Ascending aorta (tissue), 2 donors: Measurements from ENCODE around the gene C19orf67. TPM values are rescaled to one million over a fixed set of nuclear protein-coding genes. Genes with fewer than 3 reads are reported as not detected.

Experiments
- DNase-seq, 2 donors: peaks; one replicate each; pipeline ENCODE4 v3.0.0-alpha.2; 2019; ENCODE audit warnings: low spot score in 2 of 2
- H3K27ac ChIP-seq, 2 donors: fragments of 200-600 bp; sonication (generic); one replicate each; pipeline ENCODE4 v1.5.1; 2016 to 2017; ENCODE audit warnings: mild to moderate bottlenecking in 1 of 2
- H3K27me3 ChIP-seq: fragments of 200-600 bp; sonication (generic); one replicate; pipeline ENCODE4 v1.5.1; 2017
- H3K36me3 ChIP-seq, 2 donors: fragments of 200-600 bp; sonication (generic); one replicate each; pipeline ENCODE4 v1.5.1; 2016
- H3K4me1 ChIP-seq, 2 donors: fragments of 200-600 bp; sonication (generic); one replicate each; pipeline ENCODE4 v1.5.1; 2016 to 2017; ENCODE audit warnings: mild to moderate bottlenecking in 1 of 2
- H3K4me3 ChIP-seq, 2 donors: fragments of 200-600 bp; sonication (generic); one replicate each; pipeline ENCODE4 v1.5.1; 2016 to 2017; ENCODE audit warnings: mild to moderate bottlenecking in 1 of 2
- H3K9me3 ChIP-seq, 2 donors: fragments of 200-600 bp; sonication (generic); one replicate each; pipeline ENCODE4 v1.5.1; 2016
- intact Hi-C: fragments of 100-400 bp; cut with DNase I; formaldehyde crosslinking; loops from one replicate; pipeline ENCODE4 v1.15.1; 2023
- total RNA-seq: library from RNA; depleted of rRNA; stranded (reverse); fragments of >200 nt; gene quantifications from one replicate; pipeline ENCODE4 v1.1.0, GENCODE V29; 2016
- TF ChIP-seq, protein P1 (sequence below), 3 experiments: fragments of 200-600 bp in 2 of 3; fragments of 450-650 bp in 1 of 3; sonication (generic) in 2 of 3; IDR thresholded peaks; one replicate each; pipeline ENCODE4 v1.5.1; 2016 to 2019; ENCODE audit warnings: antibody characterized with exemption in 3 of 3, mild to moderate bottlenecking in 1 of 3, moderate library complexity in 1 of 3

Gene C19orf67
- total RNA-seq, 1 donor from 2014 or later: not detected

GRCh38 chr19:14093117-14093823 lies 7.7 kb upstream of the C19orf67 start:
- H3K4me1 ChIP-seq: peaks cover 3 to 9% of the 10 kb centered on the region in 2 donors
- no peak overlapping the region for H3K4me3 ChIP-seq
- H3K9me3 ChIP-seq: peaks cover 5 to 7% of the 10 kb centered on the region in 2 donors
- TF ChIP-seq, protein P1, sequence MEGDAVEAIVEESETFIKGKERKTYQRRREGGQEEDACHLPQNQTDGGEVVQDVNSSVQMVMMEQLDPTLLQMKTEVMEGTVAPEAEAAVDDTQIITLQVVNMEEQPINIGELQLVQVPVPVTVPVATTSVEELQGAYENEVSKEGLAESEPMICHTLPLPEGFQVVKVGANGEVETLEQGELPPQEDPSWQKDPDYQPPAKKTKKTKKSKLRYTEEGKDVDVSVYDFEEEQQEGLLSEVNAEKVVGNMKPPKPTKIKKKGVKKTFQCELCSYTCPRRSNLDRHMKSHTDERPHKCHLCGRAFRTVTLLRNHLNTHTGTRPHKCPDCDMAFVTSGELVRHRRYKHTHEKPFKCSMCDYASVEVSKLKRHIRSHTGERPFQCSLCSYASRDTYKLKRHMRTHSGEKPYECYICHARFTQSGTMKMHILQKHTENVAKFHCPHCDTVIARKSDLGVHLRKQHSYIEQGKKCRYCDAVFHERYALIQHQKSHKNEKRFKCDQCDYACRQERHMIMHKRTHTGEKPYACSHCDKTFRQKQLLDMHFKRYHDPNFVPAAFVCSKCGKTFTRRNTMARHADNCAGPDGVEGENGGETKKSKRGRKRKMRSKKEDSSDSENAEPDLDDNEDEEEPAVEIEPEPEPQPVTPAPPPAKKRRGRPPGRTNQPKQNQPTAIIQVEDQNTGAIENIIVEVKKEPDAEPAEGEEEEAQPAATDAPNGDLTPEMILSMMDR (IDR thresholded peaks at IDR 0.05): no peak
- peaks cover 29 to 31% of the 10 kb centered on the region in 2 donors for H3K36me3 ChIP-seq
- DNase-seq: no peak
- intact Hi-C loops: no loop called here
- no peak overlapping the region for H3K27ac ChIP-seq
- no peaks in the 10 kb centered on the region for H3K27me3 ChIP-seq

DNA sequence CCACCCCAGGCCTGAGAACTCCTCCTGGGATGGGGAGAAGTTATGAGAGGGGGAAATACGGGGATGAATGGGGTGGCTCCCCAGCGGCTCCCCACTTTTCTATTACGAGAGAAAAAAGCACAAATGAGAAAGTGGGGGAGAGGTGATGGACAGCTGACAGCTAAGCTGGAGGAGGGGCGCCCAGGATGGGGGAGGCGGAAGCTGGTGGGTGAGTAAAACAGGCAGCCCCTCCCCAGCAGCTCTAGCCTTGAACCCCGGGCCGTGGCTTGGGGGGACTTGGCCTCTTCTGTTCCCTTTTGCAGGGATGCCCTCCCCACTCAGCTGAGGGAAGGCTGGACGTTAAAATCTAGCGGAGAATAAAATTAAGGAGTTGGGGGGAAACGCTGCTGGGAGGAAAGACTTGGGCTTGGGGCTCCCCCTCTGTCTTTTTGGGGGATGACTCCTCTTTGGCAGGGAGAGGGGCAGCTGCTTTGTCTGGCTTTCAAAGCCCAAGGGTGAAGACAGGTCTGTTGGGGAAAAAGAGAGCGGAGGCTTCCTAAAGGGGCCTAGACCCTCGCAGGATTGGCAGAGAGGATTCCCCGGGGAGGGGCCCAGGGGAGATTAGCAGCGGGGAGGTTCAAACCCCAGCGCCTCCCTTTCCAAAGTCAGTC lies 6.4 kb upstream of the C19orf67 start:
- H3K4me1 ChIP-seq: peaks cover 3 to 9% of the 10 kb centered on the region in 2 donors
- peaks cover 18 to 22% of the 10 kb centered on the region in 2 donors for H3K36me3 ChIP-seq
- TF ChIP-seq, protein P1 (IDR thresholded peaks at IDR 0.05): no peak
- peaks cover 5 to 7% of the 10 kb centered on the region in 2 donors for H3K9me3 ChIP-seq
- intact Hi-C loops: loop anchor here (1.0 to 2.0 kb wide), 3 partner anchors 15 to 44 kb away; partner anchors contain the start of gene ASF1B
- no peaks in the 10 kb centered on the region for H3K27me3 ChIP-seq
- peak overlapping the region; percentile 92 to 94 for H3K27ac ChIP-seq
- peak overlapping the region; percentile 80 to 90 for H3K4me3 ChIP-seq
- no peak for DNase-seq

GRCh38 chr19:14091081-14091812 lies 5.7 kb upstream of the C19orf67 start:
- peak in 1 of 2 donors; percentile 77 for DNase-seq
- intact Hi-C loops: loop anchor here (1.0 to 2.0 kb wide), 3 partner anchors 16 to 45 kb away; partner anchors contain the start of gene ASF1B
- TF ChIP-seq, protein P1 (IDR thresholded peaks at IDR 0.05): peak; percentile 3 to 23 (median 13)

DNA sequence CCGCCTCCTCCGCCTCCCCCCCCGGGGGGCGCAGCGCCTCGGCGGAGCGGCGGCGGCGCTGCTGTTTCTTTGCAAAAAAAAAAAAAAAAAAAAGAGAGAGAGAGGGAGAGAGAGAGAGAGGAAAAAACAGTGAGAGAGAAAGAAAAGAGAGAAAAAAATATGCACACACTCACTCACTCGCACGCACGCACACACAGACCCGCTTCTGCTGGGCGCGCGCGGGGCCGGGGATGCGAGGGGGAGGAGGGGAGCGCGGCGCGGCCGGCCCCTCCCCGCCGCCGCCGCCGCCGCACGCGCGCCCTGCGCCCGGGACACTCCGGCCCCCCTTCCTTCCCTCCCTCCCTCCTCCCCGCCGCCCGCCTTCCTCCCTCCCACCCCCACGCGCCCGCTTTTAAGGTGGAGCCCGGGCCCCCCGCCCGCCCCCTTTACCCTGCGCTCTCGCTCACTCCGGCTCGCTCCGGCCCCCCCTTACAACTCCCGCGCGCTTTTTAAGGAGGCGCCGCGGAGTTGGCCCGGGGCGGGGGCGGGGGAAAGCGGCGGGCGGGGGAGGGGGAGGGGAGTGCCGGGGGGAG lies 5.0 kb upstream of the C19orf67 start, which contains the start of gene SAMD1:
SAMD1 (minus strand) TSS at position 243 of the 572 bp plus-strand sequence.
- H3K27me3 ChIP-seq: no peaks in the 10 kb centered on the region
- intact Hi-C loops: loop anchor here (1.0 to 2.0 kb wide), 3 partner anchors 16 to 46 kb away; partner anchors contain the start of gene ASF1B
- H3K36me3 ChIP-seq: peaks cover 10 to 12% of the 10 kb centered on the region in 2 donors
- H3K4me3 ChIP-seq: peak within 1 kb of the TSS; percentile 80 to 90
- DNase-seq: peak in 1 of 2 donors; percentile 96
- H3K4me1 ChIP-seq: peaks cover 3 to 9% of the 10 kb centered on the region in 2 donors
- H3K9me3 ChIP-seq: peaks cover 5 to 7% of the 10 kb centered on the region in 2 donors
- H3K27ac ChIP-seq: peak within 1 kb of the TSS; percentile 92 to 94
- TF ChIP-seq, protein P1 (IDR thresholded peaks at IDR 0.05): no peak

More at GRCh38 chr19:14091081-14091812, 5.7 kb upstream of the C19orf67 start:
- Histone ChIP-seq H3K9me3 (peaks cover 5 to 7% of the 10 kb centered on the region in 2 donors), H3K4me3 (peak overlapping the region; percentile 80 to 90), H3K36me3 (peaks cover 11 to 15% of the 10 kb centered on the region in 2 donors), H3K27ac (peak overlapping the region; percentile 92 to 94), H3K4me1 (peaks cover 3 to 9% of the 10 kb centered on the region in 2 donors), H3K27me3 (no peaks in the 10 kb centered on the region)
